MM.1S (cell line): ENCODE results near the gene NEGR1.

Experiments
- DNase-seq: peaks from one replicate; pipeline ENCODE4 v3.0.0-alpha.2; 2015
- H2AFZ ChIP-seq: fragments of 300-600 bp; sonication (generic); 2 replicates; pipeline ENCODE4 v1.6.0; 2016; ENCODE audit warnings: antibody characterized with exemption, low read length
- H3F3A ChIP-seq: fragments of 300-600 bp; sonication (generic); 2 replicates; pipeline ENCODE4 v1.6.1; 2016; ENCODE audit warnings: mild to moderate bottlenecking, antibody characterized with exemption, low read length, moderate library complexity, mixed read lengths; ENCODE audit not compliant: insufficient read depth
- H3K27ac ChIP-seq: fragments of 300-600 bp; sonication (generic); 2 replicates; pipeline ENCODE4 v1.5.1; 2016; ENCODE audit warnings: mild to moderate bottlenecking, low read length
- H3K27me3 ChIP-seq: fragments of 300-600 bp; sonication (generic); replicated peaks from 2 replicates; pipeline ENCODE4 v1.6.0; 2016; ENCODE audit warnings: low read length; ENCODE audit not compliant: insufficient read depth
- H3K36me3 ChIP-seq: fragments of 300-600 bp; sonication (generic); replicated peaks from 2 replicates; pipeline ENCODE4 v1.6.1; 2016; ENCODE audit warnings: mild to moderate bottlenecking, low read length, mixed read lengths; ENCODE audit not compliant: insufficient read depth
- H3K4me1 ChIP-seq: fragments of 300-600 bp; sonication (generic); 2 replicates; pipeline ENCODE4 v1.6.1; 2016; ENCODE audit warnings: low read length, mixed read lengths
- H3K4me2 ChIP-seq: fragments of 300-600 bp; sonication (generic); 2 replicates; pipeline ENCODE4 v1.6.0; 2016; ENCODE audit warnings: low read depth, low read length
- H3K4me3 ChIP-seq: fragments of 300-600 bp; sonication (generic); 2 replicates; pipeline ENCODE4 v1.5.1; 2016; ENCODE audit warnings: low read length, mixed read lengths
- H3K79me2 ChIP-seq: fragments of 300-600 bp; sonication (generic); 2 replicates; pipeline ENCODE4 v1.6.1; 2016; ENCODE audit warnings: mixed run types, low read length, mixed read lengths
- H3K9ac ChIP-seq: fragments of 300-600 bp; sonication (generic); 2 replicates; pipeline ENCODE4 v1.6.1; 2016; ENCODE audit warnings: low read length, mixed read lengths
- H3K9me2 ChIP-seq: fragments of 300-600 bp; sonication (generic); replicated peaks from 2 replicates; pipeline ENCODE4 v1.6.1; 2016; ENCODE audit warnings: mild to moderate bottlenecking, low read length, mixed read lengths; ENCODE audit not compliant: insufficient read depth
- H3K9me3 ChIP-seq: fragments of 300-600 bp; sonication (generic); replicated peaks from 2 replicates; pipeline ENCODE4 v1.6.1; 2016; ENCODE audit warnings: mild to moderate bottlenecking, low read length, mixed read lengths; ENCODE audit not compliant: insufficient read depth
- H4K20me1 ChIP-seq: fragments of 300-600 bp; sonication (generic); 2 replicates; pipeline ENCODE4 v1.6.1; 2016; ENCODE audit warnings: mild to moderate bottlenecking, low read length, moderate library complexity, mixed read lengths; ENCODE audit not compliant: insufficient read depth
- CTCF ChIP-seq: fragments of 300-600 bp; sonication (generic); IDR thresholded peaks from 2 replicates; pipeline ENCODE4 v1.5.1; 2016; ENCODE audit warnings: antibody characterized with exemption, low read length, mixed read lengths
- EZH2 ChIP-seq: fragments of 300-600 bp; sonication (generic); optimal IDR thresholded peaks from 2 replicates; pipeline ENCODE3; 2017; ENCODE audit warnings: low read depth, mild to moderate bottlenecking, antibody characterized with exemption, low read length, mixed read lengths
- EZH2phosphoT487 ChIP-seq: fragments of 300-600 bp; sonication (generic); IDR thresholded peaks from 2 replicates; pipeline ENCODE4 v1.6.1; 2018; ENCODE audit warnings: antibody characterized with exemption, low read length

Gene NEGR1

GRCh38 chr1:71857862-71858261, 424.5 kb downstream of the NEGR1 start:
- DNase-seq = no peak
- no peaks in the 10 kb centered on the region for H3F3A ChIP-seq
- H3K4me2 ChIP-seq = no peak overlapping the region
- H3K9me2 ChIP-seq = no peaks in the 10 kb centered on the region
- no peaks in the 10 kb centered on the region for H3K36me3 ChIP-seq
- no peak overlapping the region for H3K4me3 ChIP-seq
- no peaks in the 10 kb centered on the region for H3K9me3 ChIP-seq
- H4K20me1 ChIP-seq = no peaks in the 10 kb centered on the region
- no peaks in the 10 kb centered on the region for H3K4me1 ChIP-seq
- H2AFZ ChIP-seq = no peak overlapping the region
- H3K27ac ChIP-seq = no peak overlapping the region
- H3K27me3 ChIP-seq = no peaks in the 10 kb centered on the region
- TF ChIP-seq CTCF = no peak
- TF ChIP-seq EZH2 = no peak
- no peak for TF ChIP-seq EZH2phosphoT487
- H3K9ac ChIP-seq = no peak overlapping the region
- no peaks in the 10 kb centered on the region for H3K79me2 ChIP-seq

GRCh38 chr1:71853360-71853759, 429.0 kb downstream of the NEGR1 start:
- H3K27ac ChIP-seq = no peak overlapping the region
- H3K4me3 ChIP-seq = no peak overlapping the region
- H3K36me3 ChIP-seq = no peaks in the 10 kb centered on the region
- no peaks in the 10 kb centered on the region for H3K9me3 ChIP-seq
- TF ChIP-seq EZH2 = no peak
- TF ChIP-seq EZH2phosphoT487 = no peak
- TF ChIP-seq CTCF = no peak
- H4K20me1 ChIP-seq = no peaks in the 10 kb centered on the region
- DNase-seq = no peak
- H3K9ac ChIP-seq = no peak overlapping the region
- H3K9me2 ChIP-seq = no peaks in the 10 kb centered on the region
- H3K79me2 ChIP-seq = no peaks in the 10 kb centered on the region
- H3K4me2 ChIP-seq = no peak overlapping the region
- peaks cover 4% of the 10 kb centered on the region; the same call in 1 of the 2 replicates for H3F3A ChIP-seq
- H2AFZ ChIP-seq = no peak overlapping the region
- peaks cover 17% of the 10 kb centered on the region for H3K4me1 ChIP-seq
- no peaks in the 10 kb centered on the region for H3K27me3 ChIP-seq

- H3K36me3 ChIP-seq = no peaks in the 10 kb centered on the region
- H3K4me3 ChIP-seq = no peak overlapping the region
- H2AFZ ChIP-seq = peak overlapping the region; percentile 1; the same call in 1 of the 2 replicates
- H3K79me2 ChIP-seq = no peaks in the 10 kb centered on the region
- no peaks in the 10 kb centered on the region for H3K9me3 ChIP-seq
- peak; percentile 75 for DNase-seq
- H3K4me2 ChIP-seq = peak overlapping the region; percentile 38; the same call in 1 of the 2 replicates
- H3F3A ChIP-seq = peaks cover 4% of the 10 kb centered on the region; the same call in 1 of the 2 replicates
- H3K9ac ChIP-seq = no peak overlapping the region
- TF ChIP-seq EZH2phosphoT487 (no peak), CTCF (no peak), EZH2 (no peak)
- peaks cover 17% of the 10 kb centered on the region for H3K4me1 ChIP-seq
- H3K27ac ChIP-seq = peak overlapping the region; percentile 46; the same call in 1 of the 2 replicates
- H4K20me1 ChIP-seq = no peaks in the 10 kb centered on the region
- H3K27me3 ChIP-seq = no peaks in the 10 kb centered on the region
- no peaks in the 10 kb centered on the region for H3K9me2 ChIP-seq
Observed at GRCh38 chr1:71850936-71851335, 431.4 kb downstream of the NEGR1 start.
